T-cell (primary cell): ENCODE data around the gene ZFAND3. TPM values are rescaled to one million over a fixed set of nuclear protein-coding genes. Genes with fewer than 3 reads are reported as not detected.
"Not testable (repeated sequence)": the region's sequence is repeated elsewhere in the genome, so short reads cannot be mapped to it uniquely, and the experiment has no call there.

Experiments used
- ATAC-seq, 4 experiments: fragments of 200-7000 bp in 3 of 4; fragments of 150-1000 bp in 1 of 4; cut with Tn5 transposase; replicated peaks in 1 of 4; 1 replicate in 3 of 4; 2 replicates in 1 of 4; pipeline ENCODE4 v1.10.0; 2021; ENCODE audit warnings: moderate library complexity in 3 of 4, mild to moderate bottlenecking in 2 of 4, moderate number of reproducible peaks in 1 of 4
- CTCF ChIA-PET, 2 donors: fragments of 300-600 bp; sonication (Branson Sonifier 250); formaldehyde crosslinking; loops; one replicate each; lab custom pipeline; 2022; ENCODE audit warnings: antibody characterized with exemption in 2 of 2; lab: Charles Lee
- POLR2A ChIA-PET, 2 donors: fragments of 300-600 bp; sonication (Branson Sonifier 250); formaldehyde crosslinking; loops; one replicate each; lab custom pipeline; 2022; ENCODE audit warnings: antibody characterized with exemption in 2 of 2; lab: Charles Lee
- DNase-seq, 35 experiments: peaks; one replicate each; pipeline versions ENCODE4 v3.0.0 to v3.0.0-alpha.2; 2013 to 2023
- H3K27ac ChIP-seq: one replicate; pipeline ENCODE4 v1.5.1; 2013; ENCODE audit warnings: low read length
- H3K27me3 ChIP-seq, 2 experiments: replicated peaks in 1 of 2; 1 replicate in 1 of 2; 2 replicates in 1 of 2; pipeline versions ENCODE4 v1.6.1 to v1.7.0; 2013; ENCODE audit warnings: low read length in 1 of 2, mixed read lengths in 1 of 2; ENCODE audit not compliant: control insufficient read depth in 2 of 2, insufficient read depth in 2 of 2; ENCODE audit errors: extremely low read depth in 1 of 2
- H3K36me3 ChIP-seq, 2 donors: 1 replicate in 1 of 2; 2 replicates in 1 of 2; pipeline versions ENCODE4 v1.6.1 to v1.7.0; 2013; ENCODE audit warnings: low read length in 1 of 2; ENCODE audit not compliant: control insufficient read depth in 2 of 2, insufficient read depth in 1 of 2; ENCODE audit errors: extremely low read depth in 1 of 2
- H3K4me1 ChIP-seq, 2 experiments: 1 replicate in 1 of 2; 2 replicates in 1 of 2; pipeline versions ENCODE4 v1.6.1 to v1.7.0; 2013; ENCODE audit warnings: low read length in 2 of 2, mixed read lengths in 1 of 2; ENCODE audit not compliant: insufficient read depth in 2 of 2, control insufficient read depth in 1 of 2; ENCODE audit errors: extremely low read depth in 1 of 2
- H3K4me3 ChIP-seq, 2 donors: 1 replicate in 1 of 2; 2 replicates in 1 of 2; pipeline versions ENCODE4 v1.5.1 to v1.7.0; 2013; ENCODE audit warnings: mild to moderate bottlenecking in 2 of 2, low read length in 1 of 2, moderate library complexity in 1 of 2; ENCODE audit not compliant: control insufficient read depth in 1 of 2; ENCODE audit errors: extremely low read depth in 1 of 2
- H3K9me3 ChIP-seq: 2 replicates; pipeline ENCODE4 v1.7.0; 2013
- H3K27ac Mint-ChIP-seq, 2 donors: one replicate each; pipeline ENCODE4 v1.8.0; 2020 to 2021; ENCODE audit warnings: mild to moderate bottlenecking in 2 of 2, mixed read lengths in 2 of 2
- H3K27me3 Mint-ChIP-seq, 2 donors: one replicate each; pipeline ENCODE4 v1.8.0; 2021 to 2022; ENCODE audit warnings: mixed read lengths in 2 of 2
- H3K36me3 Mint-ChIP-seq: one replicate; pipeline ENCODE4 v1.8.0; 2021; ENCODE audit warnings: mixed read lengths
- H3K4me1 Mint-ChIP-seq, 3 donors: one replicate each; pipeline ENCODE4 v1.8.0; 2020 to 2022; ENCODE audit warnings: mixed read lengths in 3 of 3, mild to moderate bottlenecking in 1 of 3
- H3K4me3 Mint-ChIP-seq, 3 donors: one replicate each; pipeline ENCODE4 v1.8.0; 2020 to 2022; ENCODE audit warnings: mild to moderate bottlenecking in 3 of 3, mixed read lengths in 3 of 3, moderate library complexity in 3 of 3
- H3K9me3 Mint-ChIP-seq, 3 donors: one replicate each; pipeline ENCODE4 v1.8.0; 2020 to 2022; ENCODE audit warnings: mixed read lengths in 3 of 3
- WGBS: methylation state at CpG from one replicate; pipeline ENCODE4 v1.1.5; 2013; ENCODE audit warnings: missing lambda C conversion rate; ENCODE audit not compliant: insufficient coverage; 5-methylcytosine and 5-hydroxymethylcytosine counted together
- total RNA-seq, 35 experiments: library from RNA in 6 of 35; stranded (reverse) in 6 of 35; fragments of 120-200 nt in 1 of 35; gene quantifications; one replicate each; pipeline versions ENCODE4 v1.2.1 to v1.2.4 and lab custom pipeline; 2013 to 2026

Gene ZFAND3
- total RNA-seq, 5 donors from 2014 or later (not counting 1 experiment from before 2014, with no cell fraction given), result 35.6 to 59.3 (median 36.4) TPM

DNA sequence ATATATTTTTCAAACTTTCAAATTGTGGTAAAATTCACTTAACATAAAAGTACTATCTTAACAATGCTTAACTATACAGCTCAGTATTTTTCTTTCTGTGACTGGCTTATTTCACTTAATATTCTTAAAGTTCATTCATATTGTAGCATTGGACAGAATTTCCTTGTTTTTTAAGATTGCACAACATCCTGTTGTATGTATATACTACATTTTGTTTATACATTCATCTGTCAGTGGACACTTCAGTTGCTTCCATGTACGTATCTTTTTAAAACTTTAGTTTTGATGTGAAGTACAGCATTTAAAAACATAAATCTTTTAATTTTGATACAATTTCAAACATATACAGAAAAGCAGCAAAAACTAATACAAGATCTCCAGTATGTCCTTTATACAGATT lies 220.7 kb downstream of the ZFAND3 start:
- Mint-ChIP-seq H3K9me3 (no peaks in the 10 kb centered on the region), H3K4me1 (peaks cover 36 to 55% (median 42%) of the 10 kb centered on the region in 3 donors), H3K4me3 (no peak overlapping the region), H3K27me3 (no peaks in the 10 kb centered on the region), H3K27ac (no peak overlapping the region), H3K36me3 (peaks cover 11% of the 10 kb centered on the region)
- ChIA-PET CTCF (no interaction called here), POLR2A (interaction anchor here in 1 of 2 donors (0.5 kb wide), 1 partner anchor 154 kb away, joined by 3 read pairs; no protein-coding TSS in a partner anchor)
- no peak for DNase-seq
- no peaks in the 10 kb centered on the region for H3K4me1 ChIP-seq
- H3K4me3 ChIP-seq, result no peak overlapping the region
- no peak overlapping the region for H3K27ac ChIP-seq
- no peaks in the 10 kb centered on the region for H3K9me3 ChIP-seq
- H3K36me3 ChIP-seq, result no peaks in the 10 kb centered on the region
- no CpG with 5 or more reads among the region's 1 CpG for WGBS
- no peaks in the 10 kb centered on the region for H3K27me3 ChIP-seq
- ATAC-seq, result no peak

DNA sequence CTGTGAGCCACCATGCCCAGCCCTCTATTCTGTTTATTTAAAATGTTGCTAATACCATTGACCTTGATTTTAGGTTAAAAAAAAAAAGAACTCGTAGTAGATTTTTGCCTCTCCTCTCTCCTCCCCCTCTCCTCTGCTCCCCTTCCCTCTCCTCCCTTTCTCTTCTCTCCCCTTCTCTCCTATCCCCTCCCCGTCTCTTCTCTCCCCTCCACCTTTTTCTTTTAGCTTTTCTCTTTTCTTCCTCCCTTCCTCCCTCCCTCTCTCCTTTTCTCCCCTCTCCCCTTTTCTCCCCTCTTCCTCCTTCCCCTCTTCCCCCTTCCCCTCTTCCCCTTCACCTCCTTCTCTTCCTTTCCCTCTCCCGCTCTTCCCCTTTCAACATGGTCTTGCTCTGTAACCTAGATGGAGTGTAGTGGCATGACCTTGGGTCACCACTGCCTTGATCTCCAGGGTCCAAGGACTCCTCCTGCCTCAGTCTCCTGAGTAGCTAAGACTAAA lies 223.8 kb downstream of the ZFAND3 start:
- H3K9me3 ChIP-seq, result no peaks in the 10 kb centered on the region
- H3K27me3 ChIP-seq, result no peaks in the 10 kb centered on the region
- DNase-seq (no peak), ATAC-seq (no peak)
- H3K27ac ChIP-seq, result no peak overlapping the region
- no peaks in the 10 kb centered on the region for H3K36me3 ChIP-seq
- no peak overlapping the region for H3K27ac Mint-ChIP-seq
- H3K4me3 ChIP-seq, result no peak overlapping the region
- H3K27me3 Mint-ChIP-seq, result no peaks in the 10 kb centered on the region
- ChIA-PET POLR2A (no interaction called here), CTCF (interaction anchor here in 1 of 2 donors (0.6 kb wide), 1 partner anchor 439 kb away, joined by 8 read pairs; no protein-coding TSS in a partner anchor)
- H3K9me3 Mint-ChIP-seq, result no peaks in the 10 kb centered on the region
- 94% methylated on average over 2 of the region's 3 CpGs for WGBS
- peaks cover 3% of the 10 kb centered on the region for H3K36me3 Mint-ChIP-seq
- H3K4me3 Mint-ChIP-seq, result no peak overlapping the region
- no peaks in the 10 kb centered on the region for H3K4me1 ChIP-seq
- H3K4me1 Mint-ChIP-seq, result peaks cover 18 to 35% (median 19%) of the 10 kb centered on the region in 3 donors

DNA sequence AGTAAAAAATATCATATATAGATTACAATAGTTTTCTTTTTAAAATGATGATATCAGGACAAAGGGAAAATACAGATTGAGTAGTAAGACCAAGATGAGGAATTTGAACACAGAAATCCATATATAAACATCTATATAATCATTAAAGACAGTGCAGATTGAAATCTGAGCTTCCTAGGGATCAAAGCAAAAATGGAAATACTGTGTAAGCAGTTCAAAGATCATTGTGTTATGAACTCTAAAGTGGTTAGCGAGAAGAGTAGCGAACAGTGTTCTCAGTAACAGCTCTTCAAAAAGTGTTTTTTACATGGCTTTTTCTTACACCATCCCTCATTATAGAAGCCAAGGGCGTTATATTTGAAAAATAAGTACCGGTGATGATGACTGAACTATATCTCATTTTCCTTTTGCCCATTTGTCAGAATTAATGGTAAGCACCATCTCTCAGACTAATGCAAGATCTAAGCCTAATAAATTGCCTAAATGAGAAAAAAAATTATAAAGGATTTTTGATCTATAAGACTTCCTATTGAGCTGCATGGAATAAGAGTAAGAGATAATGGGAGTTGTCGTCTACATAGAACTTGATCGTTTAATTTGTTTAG lies 226.3 kb downstream of the ZFAND3 start:
- H3K4me1 Mint-ChIP-seq, result peaks cover 22 to 32% (median 27%) of the 10 kb centered on the region in 3 donors

DNA sequence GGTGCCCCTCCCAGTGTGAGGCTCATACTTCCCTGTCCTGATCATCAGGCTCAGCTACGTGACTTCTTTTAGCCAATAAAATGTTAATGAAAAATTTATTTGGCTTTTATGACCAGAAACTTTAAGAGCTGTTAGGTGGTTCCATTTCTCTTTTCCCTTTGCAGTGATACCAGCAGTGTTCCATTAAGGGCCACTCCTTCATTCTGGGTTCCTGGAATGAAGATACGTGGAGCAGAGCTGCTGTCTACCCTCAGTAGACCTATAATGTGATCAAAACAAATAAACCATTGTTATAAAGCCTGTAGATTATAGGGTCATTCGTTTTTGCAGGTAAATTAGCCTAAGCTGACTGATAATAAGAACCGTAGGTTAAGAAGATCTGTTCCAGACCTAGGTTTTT lies 228.0 kb downstream of the ZFAND3 start:
- peaks cover 27 to 33% (median 29%) of the 10 kb centered on the region in 3 donors for H3K4me1 Mint-ChIP-seq
- no peak for ATAC-seq

More for the DNA sequence above, 226.3 kb downstream of the ZFAND3 start:
- ChIA-PET CTCF (interaction anchor here in 1 of 2 donors (0.9 to 1.4 kb wide), 2 partner anchors 12 to 22 kb away, joined by 3 read pairs; no protein-coding TSS in a partner anchor), POLR2A (interaction anchor here in 1 of 2 donors (0.6 kb wide), 1 partner anchor 25 kb away, joined by 4 read pairs; no protein-coding TSS in a partner anchor)
- Histone ChIP-seq H3K9me3 (no peaks in the 10 kb centered on the region), H3K4me1 (no peaks in the 10 kb centered on the region), H3K4me3 (no peak overlapping the region), H3K36me3 (no peaks in the 10 kb centered on the region), H3K27me3 (no peaks in the 10 kb centered on the region), H3K27ac (no peak overlapping the region)
- Mint-ChIP-seq H3K27me3 (no peaks in the 10 kb centered on the region), H3K4me3 (no peak overlapping the region), H3K9me3 (no peaks in the 10 kb centered on the region), H3K36me3 (peaks cover 3% of the 10 kb centered on the region), H3K27ac (no peak overlapping the region)
- DNase-seq (no peak), ATAC-seq (no peak)
- WGBS, result no CpG with 5 or more reads among the region's 6 CpGs

DNA sequence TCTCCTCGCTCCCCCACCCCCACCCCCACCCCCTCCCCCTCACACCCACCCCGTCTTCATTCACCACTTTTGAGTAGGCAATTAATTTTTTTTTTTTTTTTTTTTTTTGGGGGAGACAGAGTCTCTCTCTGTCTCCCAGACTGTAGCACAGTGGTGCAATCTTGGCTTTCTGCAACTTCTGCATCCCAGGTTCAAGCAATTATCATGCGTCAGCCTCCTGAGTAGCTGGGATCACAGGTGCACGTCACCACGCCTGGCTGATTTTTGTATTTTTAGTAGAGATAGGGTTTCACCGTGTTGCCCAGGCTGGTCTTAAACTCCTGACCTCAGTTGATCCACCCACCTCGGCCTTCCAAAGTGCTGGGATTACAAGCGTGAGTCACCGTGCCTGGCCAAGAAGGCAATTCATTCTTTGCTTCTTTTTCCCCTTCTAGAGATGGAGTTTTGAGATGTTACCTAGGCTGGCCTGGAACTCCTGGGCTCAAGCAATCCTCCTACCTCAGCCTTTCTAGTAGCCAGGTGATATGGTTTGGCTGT lies 230.4 kb downstream of the ZFAND3 start:
- H3K27ac Mint-ChIP-seq, H3K4me1 ChIP-seq, ATAC-seq, H3K9me3 Mint-ChIP-seq, H3K27me3 Mint-ChIP-seq, H3K27ac ChIP-seq, DNase-seq, H3K4me3 Mint-ChIP-seq, H3K9me3 ChIP-seq, POLR2A ChIA-PET, H3K36me3 ChIP-seq, H3K36me3 Mint-ChIP-seq, H3K4me3 ChIP-seq, H3K27me3 ChIP-seq: not testable (repeated sequence)
- WGBS, result 100% methylated on average over 1 of the region's 9 CpGs
- CTCF ChIA-PET, result interaction anchor here in 1 of 2 donors (1.1 kb wide), 1 partner anchor 15 kb away, joined by 4 read pairs; no protein-coding TSS in a partner anchor
- peaks cover 39 to 48% (median 40%) of the 10 kb centered on the region in 3 donors for H3K4me1 Mint-ChIP-seq

More for the DNA sequence above, 228.0 kb downstream of the ZFAND3 start:
- ChIA-PET POLR2A (no interaction called here), CTCF (interaction anchor here in 1 of 2 donors (0.6 kb wide), 1 partner anchor 366 kb away, joined by 3 read pairs; no protein-coding TSS in a partner anchor)
- no peaks in the 10 kb centered on the region for H3K4me1 ChIP-seq
- H3K27me3 Mint-ChIP-seq, result no peaks in the 10 kb centered on the region
- H3K27ac Mint-ChIP-seq, result no peak overlapping the region
- H3K36me3 Mint-ChIP-seq, result no peaks in the 10 kb centered on the region
- H3K36me3 ChIP-seq, result no peaks in the 10 kb centered on the region
- no peaks in the 10 kb centered on the region for H3K9me3 Mint-ChIP-seq
- DNase-seq, result no peak
- H3K4me3 Mint-ChIP-seq, result no peak overlapping the region
- H3K9me3 ChIP-seq, result no peaks in the 10 kb centered on the region
- H3K4me3 ChIP-seq, result no peak overlapping the region
- no peaks in the 10 kb centered on the region for H3K27me3 ChIP-seq
- no peak overlapping the region for H3K27ac ChIP-seq
- no CpG with 5 or more reads among the region's 4 CpGs for WGBS

DNA sequence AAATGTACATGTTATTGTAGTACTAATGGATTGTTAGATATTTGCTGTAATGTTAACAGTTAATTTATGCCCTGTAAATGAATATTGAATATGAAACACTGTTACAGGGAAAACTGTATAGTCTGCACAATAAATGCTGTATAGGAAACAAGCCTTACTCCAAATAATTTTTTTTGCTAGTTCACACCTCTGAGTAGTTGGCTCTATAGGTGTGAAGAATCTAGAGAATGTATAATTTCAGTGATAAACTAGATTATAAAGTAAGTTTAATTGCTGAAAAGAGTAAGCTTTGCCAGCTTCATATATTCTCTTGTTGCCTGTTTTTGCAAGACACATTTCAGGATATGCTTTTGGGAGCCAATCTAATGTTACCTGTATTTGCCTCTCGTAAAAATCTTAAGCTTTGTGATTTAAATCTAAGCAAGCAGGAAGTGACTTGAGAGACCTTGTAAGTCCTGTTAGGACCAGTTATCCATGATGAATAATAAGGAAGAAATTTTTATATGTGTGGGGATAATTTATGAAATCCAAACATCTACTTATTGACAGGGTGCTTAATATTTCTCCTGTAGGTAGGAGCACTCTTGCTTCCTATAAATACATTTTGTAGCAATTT lies 232.4 kb downstream of the ZFAND3 start:
- H3K27ac Mint-ChIP-seq, result no peak overlapping the region
- Histone ChIP-seq H3K27ac (no peak overlapping the region), H3K9me3 (no peaks in the 10 kb centered on the region), H3K4me3 (no peak overlapping the region), H3K36me3 (no peaks in the 10 kb centered on the region), H3K27me3 (no peaks in the 10 kb centered on the region), H3K4me1 (no peaks in the 10 kb centered on the region)
- H3K4me3 Mint-ChIP-seq, result no peak overlapping the region
- H3K36me3 Mint-ChIP-seq, result no peaks in the 10 kb centered on the region
- ChIA-PET POLR2A (no interaction called here), CTCF (no interaction called here)
- DNase-seq (no peak), ATAC-seq (no peak)
- H3K27me3 Mint-ChIP-seq, result no peaks in the 10 kb centered on the region
- no CpG with 5 or more reads among the region's 1 CpG for WGBS
- H3K9me3 Mint-ChIP-seq, result no peaks in the 10 kb centered on the region
- H3K4me1 Mint-ChIP-seq, result peaks cover 51 to 61% (median 56%) of the 10 kb centered on the region in 3 donors
